Adrenal gland (tissue), 5 donors: Measurements from ENCODE around the gene ASTN2.

Experiments used
- POLR2A ChIP-seq, 2 donors: fragments of 450-650 bp; IDR thresholded peaks; one replicate each; pipeline ENCODE4 v1.6.1; 2017; ENCODE audit warnings: antibody characterized with exemption in 2 of 2, mild to moderate bottlenecking in 2 of 2, moderate library complexity in 1 of 2
- TF ChIP-seq, protein P1 (sequence below), 6 experiments: fragments of 450-650 bp in 4 of 6; fragments of 200-600 bp in 2 of 6; sonication (generic) in 1 of 6; IDR thresholded peaks; 1 replicate in 5 of 6; 2 replicates in 1 of 6; pipeline versions ENCODE4 v1.5.1 to v1.8.0; 2016 to 2021; ENCODE audit warnings: antibody characterized with exemption in 6 of 6, mild to moderate bottlenecking in 2 of 6, moderate library complexity in 1 of 6
- donor health status: DM: no; HTN: no; CAD: no.

GRCh38 chr9:116434314-116434713 is 980.5 kb downstream of the ASTN2 start:
- TF ChIP-seq, protein P1, sequence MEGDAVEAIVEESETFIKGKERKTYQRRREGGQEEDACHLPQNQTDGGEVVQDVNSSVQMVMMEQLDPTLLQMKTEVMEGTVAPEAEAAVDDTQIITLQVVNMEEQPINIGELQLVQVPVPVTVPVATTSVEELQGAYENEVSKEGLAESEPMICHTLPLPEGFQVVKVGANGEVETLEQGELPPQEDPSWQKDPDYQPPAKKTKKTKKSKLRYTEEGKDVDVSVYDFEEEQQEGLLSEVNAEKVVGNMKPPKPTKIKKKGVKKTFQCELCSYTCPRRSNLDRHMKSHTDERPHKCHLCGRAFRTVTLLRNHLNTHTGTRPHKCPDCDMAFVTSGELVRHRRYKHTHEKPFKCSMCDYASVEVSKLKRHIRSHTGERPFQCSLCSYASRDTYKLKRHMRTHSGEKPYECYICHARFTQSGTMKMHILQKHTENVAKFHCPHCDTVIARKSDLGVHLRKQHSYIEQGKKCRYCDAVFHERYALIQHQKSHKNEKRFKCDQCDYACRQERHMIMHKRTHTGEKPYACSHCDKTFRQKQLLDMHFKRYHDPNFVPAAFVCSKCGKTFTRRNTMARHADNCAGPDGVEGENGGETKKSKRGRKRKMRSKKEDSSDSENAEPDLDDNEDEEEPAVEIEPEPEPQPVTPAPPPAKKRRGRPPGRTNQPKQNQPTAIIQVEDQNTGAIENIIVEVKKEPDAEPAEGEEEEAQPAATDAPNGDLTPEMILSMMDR (IDR thresholded peaks at IDR 0.05) = no peak
- no peak for TF ChIP-seq POLR2A (IDR thresholded peaks at IDR 0.05)
